Measurements from ENCODE around the gene PTGIS. TPM values are rescaled to one million over a fixed set of nuclear protein-coding genes. Genes with fewer than 3 reads are reported as not detected.

Gene PTGIS
- total RNA-seq, 6 experiments from 2014 or later = 9.0 to 30.5 (median 13.7) TPM

DNA sequence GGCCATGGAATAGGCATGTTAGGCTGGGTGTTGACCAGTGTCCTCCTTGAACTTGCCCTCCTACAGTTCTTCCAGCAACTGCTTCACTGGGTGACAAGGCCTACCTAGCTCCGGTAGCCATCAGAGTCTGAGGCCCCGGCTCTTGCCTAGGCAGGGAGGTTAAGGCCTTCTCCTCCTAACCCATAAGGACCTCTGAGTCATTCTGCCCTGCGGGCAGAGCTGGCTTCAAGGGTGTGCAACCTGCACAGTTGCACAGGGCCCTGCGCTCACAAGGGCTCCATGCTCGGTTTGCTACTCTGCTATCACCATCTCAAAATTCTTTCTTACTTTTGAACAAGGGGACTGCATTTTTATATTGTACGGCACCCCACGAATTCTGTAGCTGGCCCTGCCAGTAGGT, 103.4 kb downstream of the PTGIS start:
- no peak for DNase-seq
- no peak overlapping the region for H3K27ac ChIP-seq
- H3K4me1 ChIP-seq = peaks cover 0 to 12% (median 1%) of the 10 kb centered on the region in 4 donors
- H3K27me3 ChIP-seq = no peaks in the 10 kb centered on the region
- no peak for ATAC-seq
- no peaks in the 10 kb centered on the region for H3K9me3 ChIP-seq
- H3K4me3 ChIP-seq = no peak overlapping the region
- 100% methylated on average over 5 of the region's 7 CpGs for WGBS (ENCODE audit: insufficient coverage, low coverage, low lambda C conversion rate, missing lambda C conversion rate)
- no peak for TF ChIP-seq POLR2A (IDR thresholded peaks at IDR 0.05)
- TF ChIP-seq CTCF (IDR thresholded peaks at IDR 0.05) = no peak
- intact Hi-C loops (cut with DNase I) = no loop called here
- H3K36me3 ChIP-seq = no peaks in the 10 kb centered on the region

DNA sequence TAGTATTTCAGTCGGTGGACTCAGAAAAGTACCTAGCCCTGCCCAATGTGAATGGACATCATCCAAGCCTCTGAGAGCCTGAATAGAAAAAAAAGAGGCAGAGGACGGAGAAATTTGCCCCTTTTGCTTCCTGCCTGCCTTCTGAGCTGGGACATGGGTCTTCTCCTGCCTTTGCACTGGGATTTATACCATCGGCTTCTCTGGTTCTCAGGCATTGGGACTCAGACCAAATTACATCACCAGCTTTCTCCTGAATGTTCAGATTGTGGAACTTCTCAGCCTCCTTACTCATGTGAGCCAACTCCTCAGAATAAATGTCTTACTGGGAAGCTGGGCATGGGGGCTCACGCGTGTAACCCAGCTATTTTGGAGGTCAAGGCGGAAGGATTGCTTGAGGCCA, 105.3 kb downstream of the PTGIS start:
- no peak for TF ChIP-seq CTCF (IDR thresholded peaks at IDR 0.05)
- no peak for TF ChIP-seq POLR2A (IDR thresholded peaks at IDR 0.05)
- no peak overlapping the region for H3K4me3 ChIP-seq
- no peaks in the 10 kb centered on the region for H3K9me3 ChIP-seq
- DNase-seq (no peak), ATAC-seq (no peak)
- peaks cover 0 to 12% (median 1%) of the 10 kb centered on the region in 4 donors for H3K4me1 ChIP-seq
- H3K27me3 ChIP-seq = no peaks in the 10 kb centered on the region
- intact Hi-C loops (cut with DNase I) = no loop called here
- 55% methylated on average over 3 of the region's 6 CpGs for WGBS (ENCODE audit: insufficient coverage, low coverage, low lambda C conversion rate, missing lambda C conversion rate)
- H3K36me3 ChIP-seq = no peaks in the 10 kb centered on the region
- no peak overlapping the region for H3K27ac ChIP-seq

DNA sequence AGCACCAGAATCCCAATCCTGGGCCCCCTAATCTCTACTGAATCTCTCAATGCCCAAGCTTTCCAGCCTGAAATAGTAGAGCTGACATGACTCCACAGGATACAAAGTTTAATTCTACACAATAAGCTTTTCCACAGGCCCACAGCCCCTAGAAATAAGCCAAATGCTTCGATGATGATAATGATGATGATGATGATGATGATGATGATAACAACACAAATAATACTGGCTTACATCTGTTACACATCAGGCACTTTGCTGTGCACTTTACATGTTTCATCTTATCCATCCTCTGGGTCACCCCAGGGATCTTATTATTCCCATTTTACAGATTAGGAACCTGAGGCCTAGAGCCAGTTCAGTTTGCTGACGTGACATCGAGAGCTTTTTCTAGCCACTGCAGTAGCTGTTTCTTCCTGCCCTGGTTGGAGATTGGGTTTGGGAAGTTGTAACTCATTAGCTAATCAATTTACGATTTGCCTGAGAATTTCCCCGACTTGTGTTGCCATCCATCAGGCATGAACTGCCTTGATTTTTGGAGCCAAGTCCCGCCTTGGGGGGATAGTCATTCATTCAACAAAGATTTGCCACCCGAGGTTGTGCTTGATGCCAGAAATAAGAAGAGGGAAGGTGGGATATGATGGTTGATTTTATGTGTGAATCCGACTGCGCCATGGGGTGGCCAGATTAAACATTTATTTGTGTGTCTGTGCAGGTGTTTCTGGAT, 105.9 kb downstream of the PTGIS start:
- no peak for TF ChIP-seq POLR2A (IDR thresholded peaks at IDR 0.05)
- TF ChIP-seq CTCF (IDR thresholded peaks at IDR 0.05) = no peak
- Histone ChIP-seq H3K4me1 (peaks cover 0 to 12% (median 1%) of the 10 kb centered on the region in 4 donors), H3K27me3 (no peaks in the 10 kb centered on the region), H3K4me3 (no peak overlapping the region), H3K36me3 (no peaks in the 10 kb centered on the region), H3K9me3 (no peaks in the 10 kb centered on the region), H3K27ac (no peak overlapping the region)
- WGBS (ENCODE audit: insufficient coverage, low coverage, low lambda C conversion rate, missing lambda C conversion rate) = 77% methylated on average over 8 of the region's 9 CpGs
- intact Hi-C loops (cut with DNase I) = no loop called here
- ATAC-seq (no peak), DNase-seq (no peak)

DNA sequence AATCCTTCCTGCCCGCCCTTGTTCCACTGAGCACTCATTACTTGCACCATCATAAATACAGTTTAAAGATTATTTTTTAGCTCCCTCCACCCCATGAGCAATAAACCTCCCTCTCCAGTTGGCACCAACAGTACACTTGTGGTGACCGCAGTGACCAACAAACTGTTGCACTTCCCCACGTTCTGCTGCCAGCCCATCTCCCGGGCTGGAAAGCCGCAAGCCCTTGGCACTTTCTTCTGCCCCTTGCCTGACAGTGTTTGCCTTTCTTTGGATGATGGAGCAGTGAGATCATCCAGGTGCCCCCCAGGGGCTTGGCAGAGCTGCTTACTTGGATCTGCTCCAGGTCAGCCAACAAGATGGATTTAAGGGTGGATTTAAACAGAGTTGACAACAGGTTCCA, 107.0 kb downstream of the PTGIS start:
- intact Hi-C loops (cut with DNase I) = no loop called here
- ATAC-seq = peak; percentile 84 to 94 (median 92)

More for the DNA sequence above, 107.0 kb downstream of the PTGIS start:
- peaks cover 0 to 12% (median 1%) of the 10 kb centered on the region in 4 donors for H3K4me1 ChIP-seq
- H3K36me3 ChIP-seq = no peaks in the 10 kb centered on the region
- 27% methylated on average over 5 of the region's 5 CpGs for WGBS (ENCODE audit: insufficient coverage, low coverage, low lambda C conversion rate, missing lambda C conversion rate)
- H3K9me3 ChIP-seq = no peaks in the 10 kb centered on the region
- TF ChIP-seq CTCF (IDR thresholded peaks at IDR 0.05) = no peak
- TF ChIP-seq POLR2A (IDR thresholded peaks at IDR 0.05) = no peak
- peak overlapping the region in 1 of 3 donors; percentile 25 for H3K27ac ChIP-seq
- no peaks in the 10 kb centered on the region for H3K27me3 ChIP-seq
- DNase-seq = peak; percentile 71 to 92 (median 92)
- H3K4me3 ChIP-seq = no peak overlapping the region

Data from right lobe of liver (tissue), 6 donors.